ENCODE data around the gene FGF18. TPM values are rescaled to one million over a fixed set of nuclear protein-coding genes. Genes with fewer than 3 reads are reported as not detected.

FGF18 gene
- total RNA-seq, 1 experiment from 2014 or later: 0.94 TPM

- Histone ChIP-seq H4K5ac (ENCODE audit: insufficient read length, low read depth, low read length) (no peak overlapping the region), H3K27ac (ENCODE audit: insufficient read length, low read depth, low read length) (no peak overlapping the region), H3K4ac (ENCODE audit: low read depth, low read length) (no peak overlapping the region), H3K4me2 (ENCODE audit: insufficient read depth, insufficient read length, low read length) (no peak overlapping the region), H2BK12ac (ENCODE audit: insufficient read length, low read depth, low read length) (no peak overlapping the region), H3K27me3 (ENCODE audit: insufficient read depth, low read length) (no peaks in the 10 kb centered on the region), H2AK5ac (ENCODE audit: insufficient read length, low read length) (no peak overlapping the region), H2BK20ac (ENCODE audit: low read depth, low read length, poor library complexity, severe bottlenecking) (no peak overlapping the region), H4K20me1 (ENCODE audit: control insufficient read depth, insufficient read depth, insufficient read length) (no peaks in the 10 kb centered on the region), H2AFZ (ENCODE audit: low read length) (no peak overlapping the region), H3T11ph (ENCODE audit: low read length) (no peak overlapping the region), H3K23me2 (ENCODE audit: insufficient read length, low read depth, low read length, poor library complexity, severe bottlenecking) (no peaks in the 10 kb centered on the region), H3K23ac (ENCODE audit: insufficient read length, low read depth, low read length) (no peak overlapping the region), H3K79me2 (ENCODE audit: insufficient read depth, low read length) (no peaks in the 10 kb centered on the region), H3K56ac (ENCODE audit: insufficient read length, low read depth, low read length) (no peak overlapping the region), H4K8ac (replicated peaks; ENCODE audit: insufficient read length, low read depth, low read length) (no peak overlapping the region), H2BK15ac (ENCODE audit: low read depth, low read length) (no peak overlapping the region), H3K14ac (ENCODE audit: insufficient read depth, low read length) (no peak overlapping the region), H3K9ac (ENCODE audit: extremely low read depth, insufficient read length, low read length) (no peak overlapping the region), H3K4me1 (ENCODE audit: insufficient read depth, low read length) (no peaks in the 10 kb centered on the region), H4K91ac (ENCODE audit: insufficient read length, low read depth, low read length) (no peak overlapping the region), H3K9me3 (ENCODE audit: control insufficient read depth, low read depth, low read length) (no peaks in the 10 kb centered on the region), H2BK5ac (ENCODE audit: insufficient read length, low read length) (no peak overlapping the region), H2BK120ac (ENCODE audit: low read depth, low read length, poor library complexity, severe bottlenecking) (no peak overlapping the region), H3K18ac (ENCODE audit: insufficient read length, low read depth, low read length) (no peak overlapping the region), H3K79me1 (ENCODE audit: insufficient read depth, low read depth, low read length, poor library complexity, severe bottlenecking) (no peaks in the 10 kb centered on the region)
- TF ChIP-seq CTCF (conservative IDR thresholded peaks at IDR 0.05): no peak
- H3K4me3 Mint-ChIP-seq: no peak overlapping the region
- no CpG with 5 or more reads among the region's 13 CpGs for WGBS (ENCODE audit: extremely low coverage, insufficient read length, low lambda C conversion rate)
- H3K4me1 Mint-ChIP-seq: no peaks in the 10 kb centered on the region
- no peak for DNase-seq
- peaks cover 2% of the 10 kb centered on the region for H3K27me3 Mint-ChIP-seq (ENCODE audit: low read depth)
- H3K36me3 Mint-ChIP-seq (ENCODE audit: insufficient read depth in 1 of 3, low read depth in 3 of 3): no peaks in the 10 kb centered on the region
- peak overlapping the region in 1 of 3 experiments; percentile 59; a peak in 1 of 7 replicates for H3K27ac Mint-ChIP-seq
- no peaks in the 10 kb centered on the region for H3K9me3 Mint-ChIP-seq
Observed at GRCh38 chr5:171371326-171371725, 48.1 kb upstream of the FGF18 start.
